SK-N-SH (cell line): ENCODE results near the gene PTPN5.

Source experiments
- CHD2 ChIP-seq: fragments of 150-350 bp; IDR thresholded peaks from 2 replicates; pipeline ENCODE4 v1.6.1; 2018; ENCODE audit warnings: low read length; ENCODE audit not compliant: partially characterized antibody
- CTCF ChIP-seq: fragments of 200-600 bp; sonication (generic); IDR thresholded peaks from 2 replicates; pipeline ENCODE4 v1.6.1; 2017; ENCODE audit warnings: antibody characterized with exemption, mild to moderate bottlenecking, moderate library complexity
- EZH2phosphoT487 ChIP-seq: fragments of 200-600 bp; sonication (generic); IDR thresholded peaks from 2 replicates; pipeline ENCODE4 v1.6.1; 2017; ENCODE audit warnings: low read depth, mixed run types, mild to moderate bottlenecking, antibody characterized with exemption, moderate library complexity, borderline replicate concordance
- JUND ChIP-seq: IDR thresholded peaks from 2 replicates; pipeline ENCODE4 v1.4.0; 2012
- MAX ChIP-seq: IDR thresholded peaks from 2 replicates; pipeline ENCODE4 v1.4.0; 2012; ENCODE audit warnings: low read depth
- REST ChIP-seq: IDR thresholded peaks from 2 replicates; pipeline ENCODE4 v1.6.1; 2012; ENCODE audit warnings: mild to moderate bottlenecking, low read depth, low read length, moderate library complexity
- RFX5 ChIP-seq: IDR thresholded peaks from 2 replicates; pipeline ENCODE4 v1.6.1; 2012; ENCODE audit warnings: mild to moderate bottlenecking, improper control_type of control experiment, low read length
- TAF1 ChIP-seq: IDR thresholded peaks from 2 replicates; pipeline ENCODE4 v1.6.1; 2012; ENCODE audit warnings: low read depth, mild to moderate bottlenecking, low read length, moderate library complexity, borderline replicate concordance

- TF ChIP-seq CTCF (no peak), TAF1 (no peak), JUND (no peak), MAX (no peak), REST (no peak), RFX5 (no peak), CHD2 (no peak), EZH2phosphoT487 (no peak)
Observed at GRCh38 chr11:18709414-18709813, 82.2 kb downstream of the PTPN5 start.
